ENCODE data around the gene RPL18. TPM values are rescaled to one million over a fixed set of nuclear protein-coding genes. Genes with fewer than 3 reads are reported as not detected.
"Not testable (repeated sequence)": the region's sequence is repeated elsewhere in the genome, so short reads cannot be mapped to it uniquely, and the experiment has no call there.

RPL18 gene
- total RNA-seq, 2 experiments from 2014 or later: 2,026 to 2,191 TPM

DNA sequence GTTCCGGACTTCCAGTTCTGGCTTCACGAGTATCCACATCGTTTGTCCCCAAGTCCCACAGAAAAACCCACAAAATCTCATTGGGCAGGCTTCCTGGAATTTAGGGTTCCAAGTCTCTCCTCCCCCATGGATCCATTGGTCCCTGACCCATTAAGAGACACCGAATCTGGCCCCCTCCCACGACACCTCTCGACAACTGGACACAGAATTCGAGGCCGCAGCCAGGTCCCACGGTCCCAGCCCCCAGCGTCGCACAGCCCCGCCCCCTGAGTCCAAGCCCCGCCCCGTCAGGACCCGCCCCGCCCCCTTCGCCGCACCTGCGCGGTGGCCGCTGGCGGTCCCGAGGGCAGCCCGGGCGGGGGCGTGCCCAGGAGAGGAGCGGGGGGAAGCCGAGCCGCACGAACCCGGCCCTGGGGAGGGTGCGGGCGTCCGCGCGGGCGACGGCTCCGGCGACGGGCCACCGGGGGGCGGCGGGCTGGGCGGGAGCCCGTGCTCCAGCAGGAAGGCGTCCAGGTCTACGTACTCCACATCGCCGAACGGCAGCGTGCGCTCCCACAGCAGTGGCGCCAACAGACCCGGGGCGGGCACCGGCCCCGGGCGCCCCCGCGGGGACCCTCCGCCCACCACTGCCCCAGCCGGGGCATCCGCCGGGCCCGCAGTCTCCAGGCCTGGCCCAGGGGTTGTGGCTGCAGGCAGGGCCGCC, 16.4 kb upstream of the RPL18 start:
- Mint-ChIP-seq H3K36me3 (ENCODE audit: low read depth) (peaks cover 11% of the 10 kb centered on the region), H3K27ac (peak overlapping the region; percentile 88), H3K9me3 (ENCODE audit: low read depth) (no peaks in the 10 kb centered on the region), H3K4me3 (peak overlapping the region; percentile 83), H3K4me1 (peaks cover 59% of the 10 kb centered on the region), H3K27me3 (no peaks in the 10 kb centered on the region)
- ATAC-seq (peak; percentile 21), DNase-seq (peak; percentile 88)
- POLR2A ChIA-PET: no interaction called here
- intact Hi-C loops (cut with DNase I, micrococcal nuclease): loop anchor here (1.0 to 10.0 kb wide), 10 partner anchors 103 to 1521 kb away; partner anchors contain the start of genes FTL (in 2 of the 2), ALDH16A1 (in 1 of the 2), CYTH2 (in 1 of the 2) and NOSIP (in 1 of the 2)
- CTCF ChIA-PET: interaction anchor here (1.2 kb wide), 1 partner anchor 47 kb away, joined by 3 read pairs; no protein-coding TSS in a partner anchor

DNA sequence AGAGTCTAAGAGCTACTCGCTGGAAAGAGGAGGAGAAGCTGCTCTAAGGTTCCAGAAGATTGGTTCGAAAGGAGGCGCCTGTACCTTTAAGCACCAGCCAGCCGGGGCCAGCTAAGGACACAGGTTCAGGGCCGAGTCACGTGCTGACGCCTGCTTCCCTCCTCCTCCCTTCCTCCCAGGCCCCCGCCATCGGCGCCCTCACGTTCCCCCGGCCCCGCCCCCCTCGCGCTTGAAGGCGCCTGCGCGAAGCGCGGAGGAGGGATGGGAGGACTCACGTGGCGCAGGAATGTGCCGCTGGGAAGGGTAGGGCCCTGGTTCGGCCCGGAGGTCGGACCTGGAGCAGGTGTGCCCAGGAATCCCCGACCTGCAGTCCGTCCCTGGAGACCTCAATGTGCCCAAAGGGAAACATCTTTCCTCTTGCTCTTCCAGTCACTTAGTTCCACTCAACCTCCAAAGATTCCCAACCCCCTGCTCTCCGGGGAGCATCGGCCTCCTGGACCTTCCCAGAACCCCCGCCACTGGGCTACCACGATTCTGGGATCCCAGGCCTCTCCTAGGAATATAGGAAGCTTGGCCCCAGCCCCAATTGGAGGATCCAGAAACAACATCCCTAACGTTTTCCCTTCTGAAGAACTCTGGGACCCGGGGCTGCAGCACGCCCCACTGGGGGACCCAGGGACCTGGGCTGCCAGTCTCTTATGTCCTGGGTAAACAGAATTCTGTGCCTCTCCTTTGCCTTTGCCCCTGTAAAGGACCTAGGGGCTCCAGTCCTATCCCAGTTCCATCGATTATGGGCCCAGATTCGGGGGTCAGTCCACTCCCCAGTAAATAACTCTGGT, 15.7 kb upstream of the RPL18 start:
- peak; percentile 97 for DNase-seq
- ChIA-PET CTCF (interaction anchor here (0.5 to 2.2 kb wide), 7 partner anchors 10 to 225 kb away, joined by 3 to 6 read pairs (median 3); partner anchors contain the start of gene CA11), POLR2A (interaction anchor here (0.6 to 1.6 kb wide), 5 partner anchors 11 to 24 kb away, joined by 3 to 7 read pairs (median 4); partner anchors contain the start of genes CA11, RPL18 and SPHK2)
- Mint-ChIP-seq H3K36me3 (ENCODE audit: low read depth) (peaks cover 13% of the 10 kb centered on the region), H3K9me3 (ENCODE audit: low read depth) (no peaks in the 10 kb centered on the region), H3K27ac (peak overlapping the region; percentile 94), H3K4me3 (peak overlapping the region; percentile 74), H3K4me1 (peaks cover 57% of the 10 kb centered on the region), H3K27me3 (no peaks in the 10 kb centered on the region)
- peak; percentile 43 for ATAC-seq
- intact Hi-C loops (cut with DNase I, micrococcal nuclease): loop anchor here (1.0 to 10.0 kb wide), 12 partner anchors 10 to 1520 kb away; partner anchors contain the start of genes FTL (in 2 of the 2), RPL18 (in 2 of the 2), SPHK2 (in 2 of the 2) and ALDH16A1 (in 1 of the 2)

DNA sequence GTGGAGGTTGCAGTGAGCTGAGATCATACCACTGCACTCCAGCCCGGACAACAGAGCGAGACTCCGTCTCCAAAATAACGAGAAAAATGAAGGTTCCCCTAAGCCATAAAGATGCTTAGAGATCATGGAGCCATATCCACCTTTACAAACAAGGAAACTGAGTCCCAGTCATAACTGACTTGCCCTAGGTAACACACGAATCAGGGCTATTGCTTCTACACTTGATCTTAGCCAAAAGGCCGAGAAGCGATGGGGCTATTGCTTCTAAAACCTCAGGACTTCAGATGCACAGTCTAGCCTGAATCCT, 15.0 kb upstream of the RPL18 start:
- ChIA-PET POLR2A (interaction anchor here (0.6 to 1.6 kb wide), 5 partner anchors 10 to 23 kb away, joined by 3 to 7 read pairs (median 4); partner anchors contain the start of genes CA11, RPL18 and SPHK2), CTCF (interaction anchor here (0.5 to 2.2 kb wide), 6 partner anchors 10 to 144 kb away, joined by 3 to 6 read pairs (median 4); partner anchors contain the start of gene CA11)
- H3K27me3 Mint-ChIP-seq: no peaks in the 10 kb centered on the region
- no peak for DNase-seq
- H3K36me3 Mint-ChIP-seq (ENCODE audit: low read depth): peaks cover 14% of the 10 kb centered on the region
- H3K4me3 Mint-ChIP-seq: peak overlapping the region; percentile 74
- H3K27ac Mint-ChIP-seq: peak overlapping the region; percentile 94
- peaks cover 54% of the 10 kb centered on the region for H3K4me1 Mint-ChIP-seq
- no peak for ATAC-seq
- no peaks in the 10 kb centered on the region for H3K9me3 Mint-ChIP-seq (ENCODE audit: low read depth)
- intact Hi-C loops (cut with DNase I, micrococcal nuclease): loop anchor here (1.0 to 10.0 kb wide), 6 partner anchors 10 to 1519 kb away; partner anchors contain the start of genes RPL18 (in 2 of the 2), SPHK2 (in 2 of the 2), FTL (in 1 of the 2) and NOSIP (in 1 of the 2)

DNA sequence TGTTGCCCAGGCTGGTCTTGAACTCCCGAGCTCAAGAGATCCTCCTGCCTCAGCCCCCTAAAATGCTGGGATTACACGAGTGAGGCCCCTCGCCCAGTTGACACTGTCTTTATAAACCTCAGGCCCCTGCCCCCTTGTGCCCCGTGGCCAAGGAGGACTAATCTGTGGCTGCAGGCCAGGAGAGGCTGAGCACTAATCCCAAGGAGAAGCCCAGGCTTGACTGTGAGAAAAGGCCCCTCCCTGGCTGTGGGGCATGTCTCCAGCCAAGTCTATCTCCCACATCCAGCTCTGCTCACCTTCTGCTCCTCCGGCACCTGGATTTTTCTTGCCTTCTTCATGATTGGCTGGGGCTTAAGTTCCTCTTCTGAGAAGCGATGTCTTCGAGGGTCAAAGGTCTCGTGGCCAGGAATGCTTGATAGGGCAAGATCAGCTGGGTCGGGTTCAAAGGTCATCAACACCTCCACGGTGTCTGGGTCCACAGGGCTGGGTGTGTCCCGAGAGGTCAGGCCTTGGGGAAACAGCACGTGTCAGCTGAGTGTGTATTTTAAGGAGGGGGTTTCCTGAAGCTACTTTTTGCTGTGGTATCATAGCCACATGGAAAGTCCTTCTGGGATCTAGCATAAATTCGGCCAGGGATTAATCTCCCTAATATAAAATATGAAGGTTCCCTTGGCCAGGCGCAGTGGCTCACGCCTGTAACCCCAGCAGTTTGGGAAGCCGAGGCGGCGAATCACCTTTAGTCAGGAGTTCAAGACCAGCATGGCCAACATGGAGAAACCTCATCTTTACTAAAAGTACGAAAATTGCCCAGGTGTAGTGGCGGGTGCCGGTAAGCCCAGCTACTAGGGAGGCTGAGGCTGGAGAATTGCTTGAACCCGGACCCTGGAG, 14.4 kb upstream of the RPL18 start:
- POLR2A ChIA-PET: interaction anchor here (0.9 to 1.6 kb wide), 5 partner anchors 9 to 18 kb away, joined by 3 to 7 read pairs (median 4); partner anchors contain the start of genes CA11, RPL18 and SPHK2
- DNase-seq: peak; percentile 13
- CTCF ChIA-PET: interaction anchor here (0.5 to 2.2 kb wide), 5 partner anchors 9 to 143 kb away, joined by 3 to 6 read pairs (median 4); partner anchors contain the start of gene CA11
- ATAC-seq: no peak
- intact Hi-C loops (cut with DNase I, micrococcal nuclease): loop anchor here (1.0 to 10.0 kb wide), 6 partner anchors 9 to 1519 kb away; partner anchors contain the start of genes RPL18 (in 2 of the 2), SPHK2 (in 2 of the 2), FTL (in 1 of the 2) and NOSIP (in 1 of the 2)
- Mint-ChIP-seq H3K27ac (peak overlapping the region; percentile 94), H3K36me3 (ENCODE audit: low read depth) (peaks cover 12% of the 10 kb centered on the region), H3K4me1 (peaks cover 48% of the 10 kb centered on the region), H3K27me3 (no peaks in the 10 kb centered on the region), H3K4me3 (peak overlapping the region; percentile 74), H3K9me3 (ENCODE audit: low read depth) (no peaks in the 10 kb centered on the region)

DNA sequence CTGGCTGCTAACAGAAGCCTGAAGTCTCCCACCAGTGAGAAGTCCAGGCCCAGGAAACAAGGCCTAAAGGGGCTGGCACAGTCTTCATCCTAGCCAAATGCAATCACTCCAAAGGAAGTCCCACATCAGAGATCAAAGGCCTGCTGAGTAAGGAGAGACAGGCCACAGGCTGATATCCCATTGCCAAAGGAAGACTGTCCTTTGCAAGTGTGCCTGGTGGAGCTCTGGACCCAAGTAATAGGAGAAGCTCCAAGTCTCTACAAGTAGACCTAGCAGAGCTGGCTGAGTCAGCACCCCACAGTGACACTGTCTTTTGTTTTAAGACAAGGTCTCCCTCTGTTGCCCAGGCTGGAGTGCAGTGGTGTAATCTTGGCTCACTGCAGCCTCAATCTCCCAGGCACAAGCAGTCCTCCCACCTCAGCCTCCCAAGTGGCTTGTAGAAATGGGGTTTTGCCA, 13.7 kb upstream of the RPL18 start:
- ChIA-PET POLR2A (interaction anchor here (1.0 kb wide), 1 partner anchor 9 kb away, joined by 3 read pairs; no protein-coding TSS in a partner anchor), CTCF (interaction anchor here (1.8 to 2.2 kb wide), 2 partner anchors 9 to 12 kb away, joined by 4 to 6 read pairs; no protein-coding TSS in a partner anchor)
- Mint-ChIP-seq H3K9me3 (ENCODE audit: low read depth) (no peaks in the 10 kb centered on the region), H3K4me1 (peaks cover 42% of the 10 kb centered on the region), H3K36me3 (ENCODE audit: low read depth) (peaks cover 12% of the 10 kb centered on the region), H3K4me3 (no peak overlapping the region), H3K27ac (peak overlapping the region; percentile 94), H3K27me3 (no peaks in the 10 kb centered on the region)
- ATAC-seq (no peak), DNase-seq (peak; percentile 46)
- intact Hi-C loops (cut with DNase I, micrococcal nuclease): loop anchor here (10.0 kb wide), 3 partner anchors 332 to 1518 kb away; partner anchors contain the start of genes FTL (in 1 of the 2), NOSIP (in 1 of the 2), PRRG2 (in 1 of the 2) and ZC3H4 (in 1 of the 2)

DNA sequence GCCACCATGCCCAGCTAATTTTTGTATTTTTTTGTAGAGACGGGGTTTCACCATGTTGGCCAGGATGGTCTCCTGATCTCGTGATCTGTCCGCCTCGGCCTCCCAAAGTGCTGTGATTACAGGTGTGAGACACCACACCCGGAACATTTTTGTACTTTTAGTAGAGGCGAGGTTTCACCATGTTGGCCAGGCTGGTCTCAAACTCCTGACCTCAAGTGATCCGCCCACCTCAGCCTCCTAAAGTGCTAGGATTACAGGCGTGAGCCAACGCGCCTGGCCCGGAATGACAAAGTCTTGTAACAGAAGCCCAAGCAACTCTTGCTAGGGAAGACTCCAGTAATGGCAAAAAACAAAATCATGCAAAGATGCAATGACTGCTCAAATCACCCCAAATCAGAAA, 13.3 kb upstream of the RPL18 start:
- POLR2A ChIA-PET: interaction anchor here (1.0 kb wide), 1 partner anchor 10 kb away, joined by 3 read pairs; no protein-coding TSS in a partner anchor
- not testable (repeated sequence) for H3K27me3 Mint-ChIP-seq; H3K9me3 Mint-ChIP-seq (ENCODE audit: low read depth); ATAC-seq; DNase-seq; H3K4me3 Mint-ChIP-seq
- peaks cover 13% of the 10 kb centered on the region for H3K36me3 Mint-ChIP-seq (ENCODE audit: low read depth)
- H3K4me1 Mint-ChIP-seq: peaks cover 39% of the 10 kb centered on the region
- peak overlapping the region; percentile 94 for H3K27ac Mint-ChIP-seq
- intact Hi-C loops (cut with DNase I, micrococcal nuclease): loop anchor here (10.0 kb wide), 3 partner anchors 333 to 1517 kb away; partner anchors contain the start of genes FTL (in 1 of the 2), NOSIP (in 1 of the 2), PRRG2 (in 1 of the 2) and ZC3H4 (in 1 of the 2)
- CTCF ChIA-PET: interaction anchor here (0.6 to 1.0 kb wide), 2 partner anchors 48 to 82 kb away, joined by 4 to 5 read pairs; no protein-coding TSS in a partner anchor

DNA sequence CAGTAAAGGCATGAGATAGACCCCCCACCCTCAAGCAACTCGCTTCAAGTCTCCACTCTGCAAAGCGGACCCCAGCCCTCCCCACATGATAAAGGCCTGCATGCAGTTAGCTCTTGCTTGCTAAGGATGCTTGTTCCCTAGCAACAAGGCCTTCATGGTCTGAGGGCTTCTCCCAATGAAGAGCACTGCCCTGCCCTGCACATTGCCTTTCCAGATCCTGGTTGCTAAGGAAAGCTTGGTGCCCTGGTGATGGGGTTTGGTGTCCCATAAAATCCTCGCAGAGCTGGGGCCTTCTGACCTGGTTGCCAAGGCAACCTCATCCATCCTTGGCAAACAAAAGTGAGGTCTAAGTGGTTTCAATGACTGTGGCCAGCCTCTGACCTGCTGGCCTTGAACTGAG, 12.2 kb upstream of the RPL18 start:
- Mint-ChIP-seq H3K9me3 (ENCODE audit: low read depth) (no peaks in the 10 kb centered on the region), H3K4me1 (peaks cover 39% of the 10 kb centered on the region), H3K27me3 (no peaks in the 10 kb centered on the region), H3K27ac (no peak overlapping the region), H3K4me3 (no peak overlapping the region), H3K36me3 (ENCODE audit: low read depth) (peaks cover 13% of the 10 kb centered on the region)
- POLR2A ChIA-PET: interaction anchor here (1.3 to 1.7 kb wide), 2 partner anchors 9 to 17 kb away, joined by 4 to 9 read pairs; no protein-coding TSS in a partner anchor
- CTCF ChIA-PET: interaction anchor here (0.6 to 1.2 kb wide), 3 partner anchors 83 to 308 kb away, joined by 3 to 5 read pairs (median 4); no protein-coding TSS in a partner anchor
- intact Hi-C loops (cut with DNase I, micrococcal nuclease): loop anchor here (10.0 kb wide), 3 partner anchors 334 to 1516 kb away; partner anchors contain the start of genes FTL (in 1 of the 2), NOSIP (in 1 of the 2), PRRG2 (in 1 of the 2) and ZC3H4 (in 1 of the 2)
- DNase-seq (peak; percentile 11), ATAC-seq (no peak)

DNA sequence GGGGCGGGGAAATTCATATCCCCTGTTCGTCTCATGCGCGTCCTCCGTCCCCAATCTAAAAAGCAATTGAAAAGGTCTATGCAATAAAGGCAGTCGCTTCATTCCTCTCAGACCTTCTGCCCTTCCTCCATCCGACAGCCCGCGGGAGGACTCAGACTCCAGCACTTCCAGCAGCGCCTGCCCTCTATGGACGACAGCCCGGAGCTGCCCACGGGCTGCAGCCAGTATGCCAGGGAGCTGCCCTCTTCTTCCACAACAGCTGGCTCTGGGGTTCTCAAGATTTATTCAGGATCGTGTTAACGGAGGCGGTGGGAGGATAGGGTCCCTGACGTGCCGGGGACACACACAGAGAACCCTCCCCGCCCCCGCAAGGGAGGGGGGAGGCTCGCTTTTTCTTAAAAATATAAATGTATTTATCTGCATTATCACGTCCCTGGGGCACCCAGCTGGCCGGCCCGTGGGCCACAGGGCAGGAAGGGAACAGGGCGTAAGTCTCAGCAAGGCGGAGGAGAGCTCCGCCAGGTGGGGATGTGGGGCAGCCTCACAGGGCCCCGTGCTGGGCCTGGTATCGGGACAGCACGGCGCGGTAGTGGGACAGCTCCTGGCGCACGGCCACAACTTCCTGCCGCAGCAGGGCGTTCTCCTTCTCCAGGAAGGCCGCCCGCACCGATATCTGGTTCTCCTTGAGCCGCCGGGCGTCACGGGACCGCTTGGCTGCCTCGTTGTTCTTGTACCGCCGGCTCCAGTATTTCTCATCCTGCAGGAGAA, 11.5 kb upstream of the RPL18 start:
- ATAC-seq (no peak), DNase-seq (peak; percentile 22)
- intact Hi-C loops (cut with DNase I, micrococcal nuclease): loop anchor here (10.0 kb wide), 3 partner anchors 334 to 1516 kb away; partner anchors contain the start of genes FTL (in 1 of the 2), NOSIP (in 1 of the 2), PRRG2 (in 1 of the 2) and ZC3H4 (in 1 of the 2)
- Mint-ChIP-seq H3K4me3 (no peak overlapping the region), H3K27ac (no peak overlapping the region), H3K27me3 (no peaks in the 10 kb centered on the region), H3K36me3 (ENCODE audit: low read depth) (peaks cover 13% of the 10 kb centered on the region), H3K4me1 (peaks cover 36% of the 10 kb centered on the region), H3K9me3 (ENCODE audit: low read depth) (no peaks in the 10 kb centered on the region)
- POLR2A ChIA-PET: interaction anchor here (0.6 to 1.7 kb wide), 4 partner anchors 9 to 116 kb away, joined by 3 to 10 read pairs (median 6); no protein-coding TSS in a partner anchor
- CTCF ChIA-PET: interaction anchor here (1.2 kb wide), 1 partner anchor 157 kb away, joined by 3 read pairs; no protein-coding TSS in a partner anchor
